ENCODE results near the gene UEVLD. TPM values are rescaled to one million over a fixed set of nuclear protein-coding genes. Genes with fewer than 3 reads are reported as not detected.
"Not testable (repeated sequence)": the region's sequence is repeated elsewhere in the genome, so short reads cannot be mapped to it uniquely, and the experiment has no call there.

UEVLD gene
- 46.7 and 124 TPM in 2 replicates for total RNA-seq (2014; rRNA removed; shearing (Covaris generic))

GRCh38 chr11:18588297-18589252, at the start of gene UEVLD:
TSS of gene UEVLD (minus strand) at chr11:18588734. CDS start at chr11:18588654, 80 bp downstream.
- DNase-seq (ENCODE audit: low read depth): peak; percentile 90

DNA sequence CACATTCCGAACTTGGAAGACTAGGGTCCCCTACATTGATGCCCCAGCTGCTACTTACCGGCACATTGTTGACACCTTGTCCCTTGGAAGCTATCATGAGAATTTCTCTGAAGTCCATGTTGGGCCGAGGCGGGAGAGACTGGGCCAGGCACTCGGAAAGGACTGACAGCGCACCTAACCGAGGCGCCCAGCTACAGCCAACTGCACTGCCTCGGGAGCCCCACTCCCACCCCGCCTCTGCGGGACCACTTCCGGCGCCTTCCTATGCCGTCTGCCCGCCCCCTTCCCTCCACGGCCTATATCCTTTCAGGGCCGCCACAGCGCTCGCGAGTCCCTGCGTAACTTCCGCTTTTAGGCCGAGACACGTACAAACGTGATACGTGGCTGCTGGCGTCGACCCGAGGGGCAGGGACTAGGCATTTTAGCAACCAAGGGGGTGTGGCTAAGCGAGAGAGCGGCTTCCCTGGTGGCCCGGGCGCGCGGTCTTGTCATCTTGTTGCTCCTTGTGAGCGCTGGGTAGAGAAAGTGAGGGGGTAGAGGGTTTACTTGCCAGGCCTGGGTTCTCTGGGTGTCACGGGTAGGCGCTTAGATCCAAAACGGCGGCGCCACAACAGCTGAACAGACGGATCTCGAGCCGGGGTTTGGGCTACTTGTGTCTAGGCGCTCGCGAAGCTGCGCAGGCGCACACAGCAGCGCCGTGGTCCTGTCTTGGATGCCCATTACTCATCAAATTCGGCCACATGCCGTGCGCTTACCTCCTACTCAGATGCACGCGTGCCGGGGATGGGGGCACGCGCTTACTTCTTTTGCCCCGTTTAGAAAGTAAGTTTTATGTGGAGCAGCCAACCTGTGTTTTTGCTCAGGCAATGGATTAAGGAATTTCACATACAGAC, 45.9 kb upstream of the UEVLD start, which contains the start of gene SPTY2D1:
TSS of gene SPTY2D1 (minus strand) at position 203 of the 893 bp plus-strand sequence. CDS start at position 118, 85 bp downstream.
- DNase-seq (ENCODE audit: low read depth): peak; percentile 99

DNA sequence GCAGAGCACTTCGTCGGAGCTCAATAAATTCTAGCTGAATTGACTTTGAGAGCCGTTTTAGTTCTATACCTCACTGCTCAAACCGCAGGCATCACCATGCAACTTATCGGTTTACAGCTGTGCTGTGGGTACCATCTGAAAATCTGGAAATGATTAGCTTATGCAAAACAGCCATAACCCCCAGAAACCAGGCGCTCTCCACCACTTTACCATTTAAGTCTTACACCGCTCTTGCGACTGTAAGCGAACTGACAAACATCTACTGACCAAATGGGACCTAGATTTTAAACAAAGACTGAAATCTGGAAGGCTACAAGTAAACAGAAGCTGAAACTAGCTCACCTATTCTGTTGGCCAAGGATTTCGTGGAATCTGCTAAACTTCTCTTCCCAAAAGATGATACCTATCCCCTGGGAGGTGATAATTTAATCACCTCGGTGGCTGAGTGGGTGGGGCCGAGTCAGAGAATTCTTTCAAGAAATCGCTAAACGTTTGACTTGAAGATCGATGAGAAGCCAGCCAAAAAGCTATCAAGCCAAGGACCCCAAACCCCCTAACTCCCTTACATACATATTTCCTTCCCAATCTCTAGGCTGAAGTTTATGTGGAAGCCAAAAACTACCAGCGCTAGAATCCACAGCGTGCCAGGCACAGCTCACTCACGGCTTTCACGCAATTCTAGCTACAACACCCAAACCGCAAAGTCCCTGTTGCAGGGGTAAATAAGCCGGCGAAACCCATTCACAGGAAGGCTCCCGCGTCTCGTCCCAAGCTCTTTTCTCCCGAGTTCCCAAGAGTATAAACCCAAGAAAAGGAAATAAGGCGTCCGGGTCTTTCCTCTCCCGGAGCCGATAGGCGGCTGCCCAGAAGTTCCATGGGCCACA, 45.0 kb upstream of the UEVLD start:
- no peak for DNase-seq (ENCODE audit: low read depth)

- DNase-seq (ENCODE audit: low read depth): no peak
These were observed 44.3 kb upstream of the UEVLD start for GRCh38 chr11:18632841-18633240.

DNA sequence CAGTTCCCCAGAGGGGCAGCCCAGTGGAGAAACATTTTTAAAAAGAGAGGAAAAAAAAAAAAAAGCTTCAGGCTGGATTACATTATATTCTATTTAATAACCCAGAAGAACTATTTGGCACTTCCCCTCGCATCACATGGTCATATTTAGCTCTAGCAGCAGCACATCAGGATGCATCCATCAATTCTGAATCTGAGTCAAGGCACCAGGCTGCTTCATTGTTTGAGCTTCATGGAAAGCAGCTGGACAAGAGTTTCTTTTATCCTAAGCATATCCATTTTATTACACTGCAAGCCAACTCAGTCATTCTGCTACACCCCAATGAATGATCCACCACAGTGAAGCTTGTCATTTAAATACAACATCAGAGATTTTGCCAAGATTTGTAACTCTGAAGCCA, 35.6 kb upstream of the UEVLD start:
- no peak for DNase-seq (ENCODE audit: low read depth)

DNA sequence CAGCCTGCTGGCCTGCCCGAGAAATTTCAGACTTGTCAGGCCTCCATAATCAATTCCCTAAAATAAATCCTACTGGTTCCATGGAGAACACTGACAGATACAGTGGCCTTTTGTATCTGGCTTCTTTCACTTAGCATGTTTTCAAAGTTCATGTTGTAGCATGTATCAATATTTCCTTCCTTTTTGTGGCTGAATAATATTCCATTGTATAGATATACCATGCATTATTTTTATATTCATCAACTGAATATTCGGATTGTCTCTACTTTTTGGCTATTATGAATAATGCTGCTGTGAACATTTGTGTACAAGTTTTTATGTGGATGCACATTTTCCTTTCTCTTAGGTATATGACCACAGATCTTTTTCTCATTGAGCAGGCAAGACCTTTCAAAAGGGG, 35.2 kb upstream of the UEVLD start:
- no peak for DNase-seq (ENCODE audit: low read depth)

- peak; percentile 7 for DNase-seq (ENCODE audit: low read depth)
These were observed 29.9 kb upstream of the UEVLD start for GRCh38 chr11:18618342-18619025.

DNA sequence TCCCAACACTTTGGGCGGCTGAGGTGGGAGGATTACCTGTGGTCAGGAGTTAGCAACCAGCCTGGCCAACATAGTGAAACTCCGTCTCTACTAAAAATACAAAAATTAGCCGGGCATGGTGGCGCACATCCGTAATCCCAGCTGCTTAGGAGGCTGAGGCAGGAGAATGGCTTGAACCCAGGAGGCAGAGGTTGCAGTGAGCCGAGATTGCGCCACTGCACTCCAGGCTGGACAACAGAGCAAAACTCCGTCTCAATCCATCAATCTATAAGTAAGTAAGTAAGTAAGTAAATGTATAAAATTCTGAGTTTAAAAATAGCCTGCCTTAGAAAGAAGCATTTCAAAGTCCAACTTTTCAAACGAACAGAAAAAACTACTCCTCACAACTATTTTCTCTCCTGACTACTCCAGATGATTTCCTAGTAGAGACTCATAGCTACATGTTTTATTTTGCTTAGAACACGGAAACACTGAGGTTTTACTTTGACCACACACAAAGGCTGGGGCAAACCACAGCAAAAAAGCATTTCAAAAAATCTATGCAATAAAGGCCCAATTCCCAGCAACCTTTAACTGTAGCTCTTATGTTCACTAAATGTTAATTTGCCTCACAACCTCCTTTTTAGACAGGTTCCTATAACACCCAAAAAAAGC, 29.3 kb upstream of the UEVLD start:
- DNase-seq (ENCODE audit: low read depth): peak; percentile 54

- no peak for DNase-seq (ENCODE audit: low read depth)
These were observed 27.3 kb upstream of the UEVLD start for GRCh38 chr11:18615628-18616392.

DNA sequence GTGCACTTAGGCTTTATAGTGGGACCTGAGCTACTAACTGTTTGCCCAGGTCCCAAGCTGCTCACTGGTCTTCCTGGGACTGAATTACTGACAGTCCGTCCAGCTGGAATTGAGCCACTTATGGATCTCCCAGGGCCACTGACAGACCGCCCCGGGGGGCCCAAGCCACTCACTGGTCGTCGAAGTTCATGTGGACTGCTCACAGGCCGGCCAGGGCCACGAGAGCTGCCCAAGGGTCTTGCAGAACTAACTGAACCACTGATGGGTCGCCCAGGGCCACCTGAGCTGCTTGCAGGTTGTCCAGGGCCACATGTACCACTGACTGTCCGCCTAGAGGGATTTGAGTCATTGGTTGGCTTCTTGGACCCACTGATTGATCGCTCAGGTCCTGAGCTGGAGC, 26.1 kb upstream of the UEVLD start:
- no peak for DNase-seq (ENCODE audit: low read depth)

DNA sequence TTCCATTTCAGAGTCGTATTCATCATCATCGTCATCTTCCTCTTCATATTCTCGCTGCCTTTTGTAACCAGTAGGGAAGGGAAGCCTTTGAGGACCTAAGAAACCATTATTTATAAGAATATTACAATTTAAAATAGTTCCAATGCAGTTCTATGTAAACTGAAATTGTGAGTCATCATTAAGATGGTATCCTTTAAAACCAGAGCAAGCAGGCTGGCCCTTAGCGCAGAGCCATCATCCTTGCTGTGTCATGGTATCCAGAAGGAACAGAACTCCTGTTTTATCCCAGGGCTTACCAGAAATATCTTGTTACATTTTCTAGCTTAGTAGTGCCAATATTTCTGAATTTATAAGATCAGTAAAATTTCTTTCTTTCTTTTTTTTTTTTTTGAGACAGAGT, 23.9 kb upstream of the UEVLD start:
- DNase-seq (ENCODE audit: low read depth): no peak

DNA sequence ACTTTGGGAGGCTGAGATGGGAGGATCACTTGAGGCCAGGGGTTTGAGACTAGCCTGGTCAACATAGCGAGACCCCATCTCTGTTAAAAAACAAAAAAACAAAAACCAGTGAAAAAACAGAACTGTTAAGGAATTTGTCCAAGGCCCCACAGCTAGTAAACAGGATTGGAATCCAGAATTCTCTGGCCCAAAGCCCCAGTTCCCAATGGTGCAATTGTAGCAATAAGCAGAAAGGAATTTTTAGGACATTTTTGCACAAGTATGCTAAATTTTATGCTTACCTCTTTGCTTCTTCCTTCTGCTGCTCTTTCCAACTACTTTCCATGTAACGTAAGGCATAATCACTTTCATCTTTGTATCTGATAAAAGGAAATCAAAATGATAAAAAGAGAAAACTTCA, 22.7 kb upstream of the UEVLD start:
- no peak for DNase-seq (ENCODE audit: low read depth)

GRCh38 chr11:18608376-18608775, 19.8 kb upstream of the UEVLD start:
- DNase-seq (ENCODE audit: low read depth): no peak

- DNase-seq (ENCODE audit: low read depth): no peak
These were observed 12.5 kb upstream of the UEVLD start for GRCh38 chr11:18600915-18601569.

DNA sequence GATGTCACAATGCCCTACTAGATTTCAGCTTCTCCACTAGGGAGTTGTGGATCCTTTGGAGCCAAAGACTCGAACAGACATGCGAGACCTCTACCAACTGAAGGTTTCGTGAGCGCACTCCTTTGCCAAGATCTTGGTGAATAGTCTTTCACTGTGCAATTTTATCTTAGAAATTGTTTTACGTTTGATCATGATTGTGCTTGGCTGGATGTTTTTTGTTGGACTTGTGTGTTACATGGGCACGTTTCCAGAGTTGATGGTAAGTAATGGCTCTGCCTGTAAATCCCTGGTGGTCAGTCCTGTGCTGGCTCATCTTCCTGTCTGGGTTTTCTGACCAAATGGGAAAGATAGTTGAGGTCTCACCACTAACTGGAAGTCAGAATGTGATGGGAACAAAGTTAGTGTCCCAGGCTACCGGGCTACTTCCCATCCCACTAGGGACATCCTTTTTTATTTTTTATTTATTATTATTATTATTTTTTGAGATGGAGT, 11.3 kb upstream of the UEVLD start, which contains the start of gene MISFA:
TSS of gene MISFA (plus strand) at position 51 of the 492 bp plus-strand sequence. CDS start at position 191, 140 bp downstream.
- DNase-seq (ENCODE audit: low read depth): no peak

- no peak for DNase-seq (ENCODE audit: low read depth)
These were observed 6.6 kb upstream of the UEVLD start for GRCh38 chr11:18594999-18595749.

DNA sequence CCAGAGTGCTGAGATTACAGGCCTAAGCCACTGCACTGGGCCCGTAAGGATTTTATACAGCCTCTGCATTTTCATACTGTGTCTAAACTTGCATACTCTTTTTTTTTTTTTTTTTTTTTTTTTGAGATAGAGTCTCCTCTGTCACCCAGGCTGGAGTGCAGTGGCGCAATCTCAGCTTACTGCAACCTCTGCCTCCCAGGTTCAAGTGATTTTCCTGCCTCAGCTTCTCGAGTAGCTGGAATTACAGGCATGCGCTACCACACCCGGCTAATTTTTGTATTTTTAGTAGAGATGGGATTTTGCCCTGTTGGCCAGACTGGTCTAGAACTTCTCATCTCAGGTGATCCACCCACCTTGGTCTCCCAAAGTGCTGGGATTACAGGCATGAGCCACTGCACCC, 5.6 kb upstream of the UEVLD start:
- not testable (repeated sequence) for DNase-seq (ENCODE audit: low read depth)

GRCh38 chr11:18590571-18590970, 2.0 kb upstream of the UEVLD start:
- no peak for DNase-seq (ENCODE audit: low read depth)

Data from M059J (cell line).